GM10248 (cell line): ENCODE data around the gene HES5.

ENCODE experiments used
- CTCF ChIA-PET: fragments of 300-600 bp; sonication (Branson Sonifier 250); formaldehyde crosslinking; extraction: SDS; loops from one replicate; lab custom pipeline; 2021; ENCODE audit warnings: antibody characterized with exemption; lab: Yijun Ruan, JAX
- POLR2A ChIA-PET: fragments of 350-650 bp; sonication (Branson Sonifier 250); formaldehyde crosslinking; extraction: SDS; loops from one replicate; lab custom pipeline; 2020; ENCODE audit warnings: antibody characterized with exemption; lab: Yijun Ruan, JAX
- DNase-seq: peaks from one replicate; pipeline ENCODE4 v3.0.0; 2012; ENCODE audit errors: extremely low spot score
- TF ChIP-seq, protein P1 (sequence below): IDR thresholded peaks from 2 replicates; pipeline ENCODE4 v1.5.1; 2012; ENCODE audit warnings: mild to moderate bottlenecking, low read depth; ENCODE audit errors: extremely low read depth, missing control alignments, control extremely low read depth

The HES5 gene

DNA sequence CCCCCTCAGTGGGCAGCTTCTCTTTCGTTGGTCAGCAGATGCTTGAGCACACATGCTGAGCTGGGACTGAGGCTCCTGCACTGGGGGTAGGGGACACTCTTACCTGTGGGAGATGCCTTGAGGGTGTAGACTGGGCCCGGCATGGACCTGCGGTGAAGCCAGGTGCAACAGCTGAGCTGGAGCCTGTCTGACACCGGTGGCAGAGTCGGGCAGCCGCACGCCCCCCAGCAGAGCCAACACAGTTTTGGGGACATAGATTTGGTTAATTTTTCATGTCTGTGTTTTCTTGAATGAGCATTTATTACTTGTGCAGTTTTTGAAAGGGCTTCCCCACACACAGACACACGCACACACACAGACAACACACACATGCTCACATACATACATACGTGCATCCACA, 5.9 kb upstream of the HES5 start:
- no peak for DNase-seq
- ChIA-PET POLR2A (no interaction called here), CTCF (interaction anchor here (1.4 kb wide), 1 partner anchor 11 kb away, joined by 7 read pairs; no protein-coding TSS in a partner anchor)
- TF ChIP-seq, protein P1, sequence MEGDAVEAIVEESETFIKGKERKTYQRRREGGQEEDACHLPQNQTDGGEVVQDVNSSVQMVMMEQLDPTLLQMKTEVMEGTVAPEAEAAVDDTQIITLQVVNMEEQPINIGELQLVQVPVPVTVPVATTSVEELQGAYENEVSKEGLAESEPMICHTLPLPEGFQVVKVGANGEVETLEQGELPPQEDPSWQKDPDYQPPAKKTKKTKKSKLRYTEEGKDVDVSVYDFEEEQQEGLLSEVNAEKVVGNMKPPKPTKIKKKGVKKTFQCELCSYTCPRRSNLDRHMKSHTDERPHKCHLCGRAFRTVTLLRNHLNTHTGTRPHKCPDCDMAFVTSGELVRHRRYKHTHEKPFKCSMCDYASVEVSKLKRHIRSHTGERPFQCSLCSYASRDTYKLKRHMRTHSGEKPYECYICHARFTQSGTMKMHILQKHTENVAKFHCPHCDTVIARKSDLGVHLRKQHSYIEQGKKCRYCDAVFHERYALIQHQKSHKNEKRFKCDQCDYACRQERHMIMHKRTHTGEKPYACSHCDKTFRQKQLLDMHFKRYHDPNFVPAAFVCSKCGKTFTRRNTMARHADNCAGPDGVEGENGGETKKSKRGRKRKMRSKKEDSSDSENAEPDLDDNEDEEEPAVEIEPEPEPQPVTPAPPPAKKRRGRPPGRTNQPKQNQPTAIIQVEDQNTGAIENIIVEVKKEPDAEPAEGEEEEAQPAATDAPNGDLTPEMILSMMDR, result no peak

- ChIA-PET CTCF (interaction anchor here (1.4 kb wide), 1 partner anchor 12 kb away, joined by 7 read pairs; no protein-coding TSS in a partner anchor), POLR2A (no interaction called here)
- TF ChIP-seq, protein P1, result no peak
- DNase-seq, result no peak
These were observed 5.4 kb upstream of the HES5 start for GRCh38 chr1:2535455-2535854.

GRCh38 chr1:2534687-2535441, 4.8 kb upstream of the HES5 start:
- ChIA-PET POLR2A (interaction anchor here (0.6 kb wide), 1 partner anchor 9 kb away, joined by 3 read pairs; the partner anchor contains the start of gene PANK4), CTCF (interaction anchor here (1.3 to 1.4 kb wide), 2 partner anchors 9 to 12 kb away, joined by 3 to 7 read pairs; no protein-coding TSS in a partner anchor)
- no peak for DNase-seq
- TF ChIP-seq, protein P1, result no peak

DNA sequence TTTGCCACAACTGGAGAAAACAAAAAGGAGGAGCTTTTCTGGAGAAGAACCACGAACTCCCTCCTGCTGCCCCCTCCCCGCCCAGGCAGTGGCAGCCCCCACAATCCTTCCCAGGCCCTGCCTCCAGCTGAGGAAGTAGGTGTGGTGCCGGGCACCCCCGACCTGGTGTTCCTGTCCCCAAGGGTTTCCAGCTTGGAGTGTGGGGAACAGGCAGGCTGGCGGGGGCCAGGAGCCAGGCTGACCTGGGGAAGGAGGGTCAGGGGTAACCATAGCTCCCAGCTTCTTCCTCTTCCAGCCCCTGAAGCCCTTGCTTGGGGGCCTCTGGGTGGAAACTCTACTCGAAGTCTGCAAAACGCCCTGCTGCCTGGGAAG, 4.2 kb upstream of the HES5 start:
- DNase-seq, result no peak
- ChIA-PET POLR2A (no interaction called here), CTCF (interaction anchor here (1.3 to 1.9 kb wide), 2 partner anchors 7 to 10 kb away, joined by 3 to 6 read pairs; no protein-coding TSS in a partner anchor)
- TF ChIP-seq, protein P1, result no peak

DNA sequence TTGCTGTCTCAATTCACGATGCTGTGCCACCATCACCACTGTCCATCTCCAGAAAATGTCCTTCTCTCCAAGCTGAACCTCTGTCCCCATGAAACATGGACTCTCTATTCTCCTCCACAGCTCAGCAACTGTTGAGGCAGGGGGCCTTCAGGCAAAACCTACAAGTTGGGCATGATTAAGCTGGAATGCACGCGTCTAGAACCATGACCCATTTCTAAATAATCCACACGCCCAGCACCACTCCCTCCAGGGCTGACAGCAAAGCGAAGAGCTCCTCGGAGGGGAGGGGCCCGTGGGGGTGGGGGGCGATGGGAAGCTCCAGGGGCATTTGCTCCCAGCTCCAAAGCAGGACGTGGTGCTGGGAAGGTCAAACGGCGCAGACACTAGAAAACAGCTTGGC, 3.3 kb upstream of the HES5 start:
- CTCF ChIA-PET, result interaction anchor here (1.2 to 1.9 kb wide), 3 partner anchors 8 to 14 kb away, joined by 3 to 6 read pairs (median 6); no protein-coding TSS in a partner anchor
- no peak for DNase-seq
- TF ChIP-seq, protein P1, result no peak
- POLR2A ChIA-PET, result interaction anchor here (1.9 kb wide), 1 partner anchor 13 kb away, joined by 6 read pairs; no protein-coding TSS in a partner anchor

DNA sequence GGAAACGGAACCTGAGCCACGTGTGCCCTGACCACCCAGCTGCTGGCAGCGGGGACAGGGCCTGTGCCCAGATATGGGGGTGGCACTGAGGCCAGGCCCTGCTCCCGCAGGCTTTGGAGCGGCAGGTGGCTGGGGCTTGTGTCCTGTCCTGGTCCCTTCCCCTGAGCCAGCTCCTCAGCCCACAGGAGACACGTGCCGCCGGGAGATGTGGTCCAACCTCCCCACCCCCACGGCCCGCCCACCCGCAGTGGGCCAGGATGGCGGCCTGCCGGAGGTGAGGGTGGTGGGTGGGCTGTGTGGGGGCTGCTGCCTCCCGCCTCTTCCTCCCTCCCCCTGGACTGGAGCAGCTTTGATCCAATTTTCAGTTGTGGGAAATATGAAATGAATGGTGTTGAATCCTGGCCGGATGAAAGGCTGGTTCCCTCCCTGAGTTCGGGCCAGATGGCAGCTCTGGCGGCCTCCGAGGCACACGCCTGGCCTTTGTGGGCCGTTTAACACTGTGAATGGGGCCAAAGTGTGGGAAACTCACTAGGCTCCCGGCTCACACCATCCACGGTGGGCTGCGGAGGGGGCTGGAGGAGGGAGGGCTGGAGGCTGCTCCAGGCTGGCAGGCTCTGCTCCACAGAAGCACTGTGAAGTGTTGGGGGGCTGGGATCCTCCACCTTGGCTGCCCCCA, 2.6 kb upstream of the HES5 start:
- no peak for DNase-seq
- ChIA-PET POLR2A (interaction anchor here (1.9 kb wide), 1 partner anchor 13 kb away, joined by 6 read pairs; no protein-coding TSS in a partner anchor), CTCF (interaction anchor here (1.2 to 1.9 kb wide), 2 partner anchors 9 to 15 kb away, joined by 6 read pairs; no protein-coding TSS in a partner anchor)
- TF ChIP-seq, protein P1, result no peak
